ENCODE results near the gene MEG3. TPM values are rescaled to one million over a fixed set of nuclear protein-coding genes. Genes with fewer than 3 reads are reported as not detected.

Gene MEG3
- total RNA-seq, 4 donors from 2014 or later: 101 to 177 (median 167) TPM

DNA sequence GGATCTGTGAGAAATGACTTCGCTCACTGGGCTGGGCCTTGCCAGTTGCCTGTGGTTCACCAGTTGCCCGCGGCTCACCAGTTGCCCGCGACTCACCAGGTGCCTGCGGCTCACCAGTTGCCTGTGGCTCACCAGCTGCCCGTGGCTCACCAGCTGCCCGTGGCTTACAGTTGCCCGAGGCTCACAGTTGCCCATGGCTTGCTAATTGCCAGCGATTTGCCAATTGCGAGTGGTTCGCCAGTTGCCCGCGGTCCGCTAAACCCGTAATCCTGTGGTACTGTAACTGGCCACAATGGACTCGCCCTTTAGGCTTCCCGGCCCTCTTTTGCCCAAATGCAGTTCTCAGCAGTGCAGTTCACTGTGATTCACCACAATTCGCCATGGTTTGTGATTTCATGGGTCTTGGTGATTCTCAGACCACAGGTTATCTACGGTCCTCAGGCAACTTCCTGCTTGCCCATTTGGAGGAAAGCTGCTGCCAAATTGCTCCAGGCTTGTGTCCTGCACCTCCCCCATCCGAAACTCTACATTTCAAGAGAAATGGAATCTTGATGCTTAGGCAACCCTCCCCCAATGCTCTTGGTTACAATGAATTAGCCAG, 15.0 kb upstream of the MEG3 start:
- DNase-seq (ENCODE audit: low spot score in 2 of 2): no peak
- Histone ChIP-seq H3K4me3 (no peak overlapping the region), H3K36me3 (no peaks in the 10 kb centered on the region), H3K27ac (no peak overlapping the region), H3K9me3 (peaks cover 0 to 51% (median 0%) of the 10 kb centered on the region in 4 donors), H3K4me1 (no peaks in the 10 kb centered on the region), H3K27me3 (peaks cover 0 to 6% of the 10 kb centered on the region in 2 donors)
- TF ChIP-seq POLR2A (IDR thresholded peaks at IDR 0.05): no peak
- 56 to 67% methylated on average over 15 to 16 of the region's 21 CpGs for WGBS, 2 donors

DNA sequence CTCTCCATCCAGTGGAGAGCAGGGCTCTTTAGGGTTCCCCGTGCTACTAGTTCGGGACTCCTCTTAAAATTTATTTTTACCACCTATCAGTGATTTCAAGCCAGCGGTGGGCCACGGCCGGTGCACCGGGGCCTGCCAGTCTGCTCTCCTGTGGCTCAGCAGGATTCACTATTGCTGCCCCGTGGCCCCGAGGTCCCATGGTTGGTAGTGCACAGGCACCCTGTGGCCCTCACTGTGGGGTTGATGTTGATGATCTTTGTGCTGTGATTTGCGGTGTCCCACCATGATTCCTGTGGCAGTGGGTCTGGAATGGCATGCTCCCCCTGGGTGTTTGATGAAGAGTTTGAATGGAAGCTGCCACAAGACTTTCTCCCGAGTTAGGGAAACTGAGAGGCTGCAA, 12.6 kb upstream of the MEG3 start:
- Histone ChIP-seq H3K4me1 (no peaks in the 10 kb centered on the region), H3K27me3 (peaks cover 0 to 6% of the 10 kb centered on the region in 2 donors), H3K27ac (no peak overlapping the region), H3K9me3 (peaks cover 0 to 40% (median 0%) of the 10 kb centered on the region in 4 donors), H3K4me3 (no peak overlapping the region), H3K36me3 (no peaks in the 10 kb centered on the region)
- no peak for TF ChIP-seq POLR2A (IDR thresholded peaks at IDR 0.05)
- no peak for TF ChIP-seq EP300 (IDR thresholded peaks at IDR 0.05)
- TF ChIP-seq, protein P1, sequence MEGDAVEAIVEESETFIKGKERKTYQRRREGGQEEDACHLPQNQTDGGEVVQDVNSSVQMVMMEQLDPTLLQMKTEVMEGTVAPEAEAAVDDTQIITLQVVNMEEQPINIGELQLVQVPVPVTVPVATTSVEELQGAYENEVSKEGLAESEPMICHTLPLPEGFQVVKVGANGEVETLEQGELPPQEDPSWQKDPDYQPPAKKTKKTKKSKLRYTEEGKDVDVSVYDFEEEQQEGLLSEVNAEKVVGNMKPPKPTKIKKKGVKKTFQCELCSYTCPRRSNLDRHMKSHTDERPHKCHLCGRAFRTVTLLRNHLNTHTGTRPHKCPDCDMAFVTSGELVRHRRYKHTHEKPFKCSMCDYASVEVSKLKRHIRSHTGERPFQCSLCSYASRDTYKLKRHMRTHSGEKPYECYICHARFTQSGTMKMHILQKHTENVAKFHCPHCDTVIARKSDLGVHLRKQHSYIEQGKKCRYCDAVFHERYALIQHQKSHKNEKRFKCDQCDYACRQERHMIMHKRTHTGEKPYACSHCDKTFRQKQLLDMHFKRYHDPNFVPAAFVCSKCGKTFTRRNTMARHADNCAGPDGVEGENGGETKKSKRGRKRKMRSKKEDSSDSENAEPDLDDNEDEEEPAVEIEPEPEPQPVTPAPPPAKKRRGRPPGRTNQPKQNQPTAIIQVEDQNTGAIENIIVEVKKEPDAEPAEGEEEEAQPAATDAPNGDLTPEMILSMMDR (IDR thresholded peaks at IDR 0.05): no peak
- no peak for DNase-seq (ENCODE audit: low spot score in 2 of 2)
- WGBS, 2 donors: 93 to 95% methylated on average over 10 of the region's 10 CpGs

DNA sequence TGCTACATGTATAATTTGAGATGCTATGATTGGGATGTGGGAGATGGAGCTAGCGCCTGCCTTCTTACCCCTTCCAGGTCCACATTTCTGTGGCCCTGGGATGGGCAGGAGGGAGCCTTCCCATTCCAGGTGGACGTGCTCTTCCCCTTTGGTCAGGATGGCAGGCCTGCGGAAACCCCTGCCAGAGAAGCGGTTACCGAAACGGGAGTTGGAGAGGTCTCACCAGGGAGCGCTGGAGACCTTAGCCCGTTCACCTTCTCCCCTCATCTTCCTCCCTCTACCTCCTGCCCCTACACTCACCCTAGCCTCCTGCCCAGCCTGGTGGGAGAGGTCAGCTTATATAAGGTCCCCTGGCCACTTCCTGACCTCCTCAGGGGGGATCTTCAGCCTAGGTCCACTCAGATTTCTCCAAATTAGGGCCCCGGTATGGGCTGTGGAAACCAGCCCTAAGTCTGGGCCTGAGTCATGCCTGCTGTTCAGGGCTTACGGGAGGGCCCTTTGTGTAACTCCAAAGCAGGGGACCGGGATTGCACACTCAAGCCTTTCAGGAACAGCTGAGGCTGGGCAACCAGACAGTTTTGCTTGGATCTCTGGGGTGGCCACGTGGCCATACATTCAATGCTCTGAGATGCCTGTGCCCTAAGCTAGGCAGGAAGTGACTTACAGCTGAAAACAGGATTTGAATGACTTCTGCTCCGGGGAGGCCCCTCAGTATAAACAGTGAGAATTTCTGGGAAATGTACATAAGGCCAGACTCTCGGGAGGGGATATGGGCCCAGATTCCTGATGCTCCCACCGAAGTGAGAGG, 10.2 kb upstream of the MEG3 start:
- no peak for TF ChIP-seq EP300 (IDR thresholded peaks at IDR 0.05)
- TF ChIP-seq, protein P1 (IDR thresholded peaks at IDR 0.05): no peak
- TF ChIP-seq POLR2A (IDR thresholded peaks at IDR 0.05): no peak
- H3K4me1 ChIP-seq: no peaks in the 10 kb centered on the region
- no peak overlapping the region for H3K4me3 ChIP-seq
- WGBS, 2 donors: 68% methylated on average over 15 of the region's 15 CpGs
- no peak for DNase-seq (ENCODE audit: low spot score in 2 of 2)
- no peaks in the 10 kb centered on the region for H3K36me3 ChIP-seq
- no peak overlapping the region for H3K27ac ChIP-seq
- peaks cover 0 to 3% of the 10 kb centered on the region in 2 donors for H3K27me3 ChIP-seq
- H3K9me3 ChIP-seq: peaks cover 0 to 16% (median 0%) of the 10 kb centered on the region in 4 donors

DNA sequence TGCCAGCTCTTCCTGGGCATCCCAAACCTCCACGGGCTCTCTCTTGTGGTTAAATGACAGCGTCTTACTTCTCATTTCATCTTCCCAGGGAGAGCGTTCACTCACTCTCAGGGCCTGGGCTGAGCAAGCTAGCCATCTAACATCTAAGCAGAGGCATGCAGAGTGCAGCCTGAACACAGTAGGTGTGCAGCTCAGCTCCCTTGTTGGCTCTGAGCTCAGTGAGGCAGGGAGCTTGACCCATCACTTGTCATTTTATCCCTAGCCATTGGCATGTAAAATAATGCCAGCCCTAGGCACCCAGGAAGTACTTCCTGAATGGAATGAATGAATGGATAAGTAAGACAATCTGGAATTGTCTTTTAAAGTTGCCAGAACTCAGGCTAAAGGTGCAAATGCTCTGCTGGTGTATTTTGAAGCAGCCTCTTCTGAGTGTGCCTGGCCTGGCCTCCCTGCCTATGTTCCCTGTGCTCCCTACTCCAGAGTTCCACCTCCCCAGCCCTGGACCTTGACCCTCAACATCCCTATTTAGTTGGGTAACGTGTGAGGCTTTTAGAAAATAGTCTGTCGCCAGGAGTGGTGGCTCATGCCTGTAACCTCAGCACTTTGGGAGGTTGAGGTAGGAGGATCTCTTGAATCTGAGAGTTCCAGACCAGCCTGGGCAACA, 9.5 kb upstream of the MEG3 start:
- no peak for TF ChIP-seq POLR2A (IDR thresholded peaks at IDR 0.05)
- TF ChIP-seq EP300 (IDR thresholded peaks at IDR 0.05): no peak
- TF ChIP-seq, protein P1 (IDR thresholded peaks at IDR 0.05): no peak
- H3K27me3 ChIP-seq: no peaks in the 10 kb centered on the region
- DNase-seq (ENCODE audit: low spot score in 2 of 2): no peak
- H3K9me3 ChIP-seq: peaks cover 0 to 9% (median 0%) of the 10 kb centered on the region in 4 donors
- no peak overlapping the region for H3K4me3 ChIP-seq
- H3K27ac ChIP-seq: no peak overlapping the region
- 75 to 89% methylated on average over 5 of the region's 5 CpGs for WGBS, 2 donors
- no peaks in the 10 kb centered on the region for H3K36me3 ChIP-seq
- no peaks in the 10 kb centered on the region for H3K4me1 ChIP-seq

DNA sequence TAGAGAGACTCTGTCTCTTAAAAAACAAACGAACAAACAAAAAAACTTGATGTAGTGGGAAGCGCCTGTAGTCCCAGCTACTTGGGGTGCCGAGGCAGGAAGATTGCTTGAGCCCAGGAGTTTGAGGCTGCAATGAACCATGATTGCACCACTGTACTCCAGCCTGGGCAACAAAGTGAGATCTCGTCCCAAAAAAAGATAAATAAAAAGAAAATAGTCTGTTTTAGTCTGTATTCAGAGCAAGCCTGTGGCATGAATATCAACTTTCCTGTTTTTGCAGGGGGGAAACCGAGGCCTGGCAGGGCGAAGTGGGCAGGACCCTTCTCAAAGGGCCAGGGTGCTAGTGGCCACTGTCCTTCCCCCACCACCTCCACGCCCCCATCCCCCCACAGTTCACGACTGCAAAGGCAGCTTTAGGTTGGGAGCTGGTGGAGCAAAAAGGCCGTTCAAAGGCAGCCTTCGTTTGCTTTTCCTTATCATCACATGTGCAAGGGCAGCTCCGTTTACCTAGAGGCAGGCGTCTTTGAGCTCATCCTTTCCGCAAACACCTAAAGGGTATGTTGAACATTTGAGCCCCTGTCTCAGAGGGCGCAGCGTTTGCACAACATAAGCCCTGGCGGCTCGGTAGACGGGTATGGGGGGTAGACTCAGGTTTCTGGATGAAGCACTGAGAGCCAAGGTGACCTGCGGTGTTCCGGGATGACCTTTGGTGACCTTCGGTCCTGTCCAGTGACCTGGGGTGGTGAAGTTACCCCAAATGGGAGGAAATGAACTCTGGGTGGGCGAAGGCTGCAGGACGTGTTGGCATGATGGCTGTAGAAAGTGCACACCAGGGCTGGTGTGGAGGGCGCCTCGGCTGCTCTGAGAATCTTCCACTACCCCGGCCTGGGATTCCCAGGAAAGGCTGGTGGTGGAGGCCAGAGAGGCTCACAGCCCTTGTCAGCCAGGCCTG, 8.7 kb upstream of the MEG3 start:
- Histone ChIP-seq H3K4me3 (no peak overlapping the region), H3K4me1 (no peaks in the 10 kb centered on the region), H3K36me3 (no peaks in the 10 kb centered on the region), H3K27me3 (no peaks in the 10 kb centered on the region), H3K27ac (no peak overlapping the region), H3K9me3 (peaks cover 0 to under 1% (median 0%) of the 10 kb centered on the region in 4 donors)
- 88 to 90% methylated on average over 25 to 26 of the region's 26 CpGs for WGBS, 2 donors
- TF ChIP-seq, protein P1 (IDR thresholded peaks at IDR 0.05): no peak
- TF ChIP-seq POLR2A (IDR thresholded peaks at IDR 0.05) (no peak), EP300 (IDR thresholded peaks at IDR 0.05) (no peak)
- no peak for DNase-seq (ENCODE audit: low spot score in 2 of 2)

Data from tibial nerve (tissue), 4 donors.